Measurements from ENCODE around the gene NPIPB9.
"Not testable (repeated sequence)": the region's sequence is repeated elsewhere in the genome, so short reads cannot be mapped to it uniquely, and the experiment has no call there.

DNA sequence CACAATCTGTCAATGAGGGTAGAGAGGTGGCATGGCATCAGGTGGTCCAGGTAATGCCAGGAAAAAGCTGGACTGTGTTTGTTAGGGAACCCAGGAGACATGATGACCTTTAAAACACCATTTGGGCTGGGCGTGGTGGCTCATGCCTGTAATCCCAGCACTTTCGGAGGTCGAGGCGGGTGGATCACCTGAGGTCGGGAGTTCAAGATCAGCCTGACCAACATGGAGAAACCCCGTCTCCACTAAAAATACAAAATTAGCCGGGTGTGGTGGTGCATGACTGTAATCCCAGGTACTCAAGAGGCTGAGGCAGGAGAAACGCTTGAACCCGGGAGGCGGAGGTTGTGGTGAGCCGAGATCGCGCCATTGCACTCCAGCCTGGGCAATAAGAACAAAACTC is 69.0 kb downstream of the NPIPB9 start:
- TF ChIP-seq, protein P1, sequence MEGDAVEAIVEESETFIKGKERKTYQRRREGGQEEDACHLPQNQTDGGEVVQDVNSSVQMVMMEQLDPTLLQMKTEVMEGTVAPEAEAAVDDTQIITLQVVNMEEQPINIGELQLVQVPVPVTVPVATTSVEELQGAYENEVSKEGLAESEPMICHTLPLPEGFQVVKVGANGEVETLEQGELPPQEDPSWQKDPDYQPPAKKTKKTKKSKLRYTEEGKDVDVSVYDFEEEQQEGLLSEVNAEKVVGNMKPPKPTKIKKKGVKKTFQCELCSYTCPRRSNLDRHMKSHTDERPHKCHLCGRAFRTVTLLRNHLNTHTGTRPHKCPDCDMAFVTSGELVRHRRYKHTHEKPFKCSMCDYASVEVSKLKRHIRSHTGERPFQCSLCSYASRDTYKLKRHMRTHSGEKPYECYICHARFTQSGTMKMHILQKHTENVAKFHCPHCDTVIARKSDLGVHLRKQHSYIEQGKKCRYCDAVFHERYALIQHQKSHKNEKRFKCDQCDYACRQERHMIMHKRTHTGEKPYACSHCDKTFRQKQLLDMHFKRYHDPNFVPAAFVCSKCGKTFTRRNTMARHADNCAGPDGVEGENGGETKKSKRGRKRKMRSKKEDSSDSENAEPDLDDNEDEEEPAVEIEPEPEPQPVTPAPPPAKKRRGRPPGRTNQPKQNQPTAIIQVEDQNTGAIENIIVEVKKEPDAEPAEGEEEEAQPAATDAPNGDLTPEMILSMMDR (IDR thresholded peaks at IDR 0.05) = not testable (repeated sequence)
- not testable (repeated sequence) for TF ChIP-seq EZH2 (IDR thresholded peaks at IDR 0.05)
